Esophagus muscularis mucosa (tissue), 4 donors: ENCODE measurements around the gene LMF2.

Experiments
- EP300 ChIP-seq: sonication (generic); formaldehyde crosslinking; IDR thresholded peaks from one replicate; pipeline ENCODE4 v1.6.1; 2017; ENCODE audit warnings: antibody characterized with exemption
- POLR2A ChIP-seq: fragments of 450-650 bp; IDR thresholded peaks from one replicate; pipeline ENCODE4 v1.6.1; 2017; ENCODE audit warnings: antibody characterized with exemption, moderate library complexity, mild to moderate bottlenecking, low read depth
- POLR2AphosphoS5 ChIP-seq, 2 donors: sonication (generic); formaldehyde crosslinking; IDR thresholded peaks; one replicate each; pipeline ENCODE4 v1.6.1; 2017; ENCODE audit warnings: antibody characterized with exemption in 2 of 2
- TF ChIP-seq, protein P1 (sequence below), 3 experiments: fragments of 200-600 bp in 2 of 3; fragments of 450-650 bp in 1 of 3; sonication (generic) in 2 of 3; IDR thresholded peaks; one replicate each; pipeline ENCODE4 v1.5.1; 2017 to 2019; ENCODE audit warnings: antibody characterized with exemption in 3 of 3, mild to moderate bottlenecking in 2 of 3, moderate library complexity in 1 of 3

DNA sequence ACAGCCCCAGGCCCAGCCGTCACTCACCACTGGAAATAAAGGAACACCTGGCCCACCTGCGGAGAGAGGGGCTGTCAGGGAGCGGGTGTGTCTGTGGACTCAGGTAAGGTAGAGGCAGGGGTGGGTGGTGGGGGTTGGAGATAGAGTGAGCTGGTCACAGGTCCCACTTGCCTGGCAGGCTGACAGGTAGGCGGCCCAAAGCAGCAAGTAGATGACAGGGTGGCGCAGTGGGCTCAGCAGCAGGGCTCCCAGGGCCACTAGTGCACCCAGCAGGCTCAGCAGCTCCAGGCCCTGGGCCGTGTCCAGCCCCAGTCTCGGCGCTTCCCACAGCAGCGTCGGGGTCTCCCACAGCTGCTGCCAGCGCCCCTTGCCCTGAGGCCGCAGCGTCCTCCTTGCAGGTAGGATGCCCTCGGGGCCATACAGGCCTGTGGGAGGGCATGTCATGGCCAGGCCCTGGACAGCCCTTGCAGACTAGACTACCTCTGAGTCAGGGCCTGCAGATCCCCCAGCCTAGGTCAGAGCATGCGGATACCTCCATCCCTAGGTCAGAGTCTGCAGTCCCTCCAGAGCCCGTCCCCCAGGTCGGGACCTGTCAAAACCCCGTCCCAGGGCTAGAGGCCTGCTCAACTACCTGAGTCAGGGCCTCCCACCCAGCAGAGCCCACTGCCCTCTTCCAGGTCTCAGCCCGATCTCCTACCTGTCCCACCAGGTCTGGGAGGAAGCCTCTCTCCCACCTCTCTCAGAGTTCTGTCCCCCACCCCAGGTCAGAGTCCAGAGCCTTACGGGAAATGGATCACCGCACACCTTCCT, 686 bp downstream of the LMF2 start:
- TF ChIP-seq, protein P1, sequence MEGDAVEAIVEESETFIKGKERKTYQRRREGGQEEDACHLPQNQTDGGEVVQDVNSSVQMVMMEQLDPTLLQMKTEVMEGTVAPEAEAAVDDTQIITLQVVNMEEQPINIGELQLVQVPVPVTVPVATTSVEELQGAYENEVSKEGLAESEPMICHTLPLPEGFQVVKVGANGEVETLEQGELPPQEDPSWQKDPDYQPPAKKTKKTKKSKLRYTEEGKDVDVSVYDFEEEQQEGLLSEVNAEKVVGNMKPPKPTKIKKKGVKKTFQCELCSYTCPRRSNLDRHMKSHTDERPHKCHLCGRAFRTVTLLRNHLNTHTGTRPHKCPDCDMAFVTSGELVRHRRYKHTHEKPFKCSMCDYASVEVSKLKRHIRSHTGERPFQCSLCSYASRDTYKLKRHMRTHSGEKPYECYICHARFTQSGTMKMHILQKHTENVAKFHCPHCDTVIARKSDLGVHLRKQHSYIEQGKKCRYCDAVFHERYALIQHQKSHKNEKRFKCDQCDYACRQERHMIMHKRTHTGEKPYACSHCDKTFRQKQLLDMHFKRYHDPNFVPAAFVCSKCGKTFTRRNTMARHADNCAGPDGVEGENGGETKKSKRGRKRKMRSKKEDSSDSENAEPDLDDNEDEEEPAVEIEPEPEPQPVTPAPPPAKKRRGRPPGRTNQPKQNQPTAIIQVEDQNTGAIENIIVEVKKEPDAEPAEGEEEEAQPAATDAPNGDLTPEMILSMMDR (IDR thresholded peaks at IDR 0.05) = no peak
- no peak for TF ChIP-seq POLR2AphosphoS5 (IDR thresholded peaks at IDR 0.05)
- no peak for TF ChIP-seq POLR2A
- no peak for TF ChIP-seq EP300
